MM.1S (cell line): Measurements from ENCODE around the gene SOX13.

Experiments used
- DNase-seq: peaks from one replicate; pipeline ENCODE4 v3.0.0-alpha.2; 2015
- H2AFZ ChIP-seq: fragments of 300-600 bp; sonication (generic); 2 replicates; pipeline ENCODE4 v1.6.0; 2016; ENCODE audit warnings: antibody characterized with exemption, low read length
- H3F3A ChIP-seq: fragments of 300-600 bp; sonication (generic); 2 replicates; pipeline ENCODE4 v1.6.1; 2016; ENCODE audit warnings: mild to moderate bottlenecking, antibody characterized with exemption, low read length, moderate library complexity, mixed read lengths; ENCODE audit not compliant: insufficient read depth
- H3K27ac ChIP-seq: fragments of 300-600 bp; sonication (generic); 2 replicates; pipeline ENCODE4 v1.5.1; 2016; ENCODE audit warnings: mild to moderate bottlenecking, low read length
- H3K27me3 ChIP-seq: fragments of 300-600 bp; sonication (generic); replicated peaks from 2 replicates; pipeline ENCODE4 v1.6.0; 2016; ENCODE audit warnings: low read length; ENCODE audit not compliant: insufficient read depth
- H3K36me3 ChIP-seq: fragments of 300-600 bp; sonication (generic); replicated peaks from 2 replicates; pipeline ENCODE4 v1.6.1; 2016; ENCODE audit warnings: mild to moderate bottlenecking, low read length, mixed read lengths; ENCODE audit not compliant: insufficient read depth
- H3K4me1 ChIP-seq: fragments of 300-600 bp; sonication (generic); 2 replicates; pipeline ENCODE4 v1.6.1; 2016; ENCODE audit warnings: low read length, mixed read lengths
- H3K4me2 ChIP-seq: fragments of 300-600 bp; sonication (generic); 2 replicates; pipeline ENCODE4 v1.6.0; 2016; ENCODE audit warnings: low read depth, low read length
- H3K4me3 ChIP-seq: fragments of 300-600 bp; sonication (generic); 2 replicates; pipeline ENCODE4 v1.5.1; 2016; ENCODE audit warnings: low read length, mixed read lengths
- H3K79me2 ChIP-seq: fragments of 300-600 bp; sonication (generic); 2 replicates; pipeline ENCODE4 v1.6.1; 2016; ENCODE audit warnings: mixed run types, low read length, mixed read lengths
- H3K9ac ChIP-seq: fragments of 300-600 bp; sonication (generic); 2 replicates; pipeline ENCODE4 v1.6.1; 2016; ENCODE audit warnings: low read length, mixed read lengths
- H3K9me2 ChIP-seq: fragments of 300-600 bp; sonication (generic); replicated peaks from 2 replicates; pipeline ENCODE4 v1.6.1; 2016; ENCODE audit warnings: mild to moderate bottlenecking, low read length, mixed read lengths; ENCODE audit not compliant: insufficient read depth
- H3K9me3 ChIP-seq: fragments of 300-600 bp; sonication (generic); replicated peaks from 2 replicates; pipeline ENCODE4 v1.6.1; 2016; ENCODE audit warnings: mild to moderate bottlenecking, low read length, mixed read lengths; ENCODE audit not compliant: insufficient read depth
- H4K20me1 ChIP-seq: fragments of 300-600 bp; sonication (generic); 2 replicates; pipeline ENCODE4 v1.6.1; 2016; ENCODE audit warnings: mild to moderate bottlenecking, low read length, moderate library complexity, mixed read lengths; ENCODE audit not compliant: insufficient read depth
- EZH2 ChIP-seq: fragments of 300-600 bp; sonication (generic); optimal IDR thresholded peaks from 2 replicates; pipeline ENCODE3; 2017; ENCODE audit warnings: low read depth, mild to moderate bottlenecking, antibody characterized with exemption, low read length, mixed read lengths
- EZH2phosphoT487 ChIP-seq: fragments of 300-600 bp; sonication (generic); IDR thresholded peaks from 2 replicates; pipeline ENCODE4 v1.6.1; 2018; ENCODE audit warnings: antibody characterized with exemption, low read length
- TF ChIP-seq, protein P1 (sequence below): fragments of 300-600 bp; sonication (generic); IDR thresholded peaks from 2 replicates; pipeline ENCODE4 v1.5.1; 2016; ENCODE audit warnings: antibody characterized with exemption, low read length, mixed read lengths

The SOX13 gene

GRCh38 chr1:204142032-204142974, 69.4 kb downstream of the SOX13 start:
- DNase-seq: no peak
- H3K4me1 ChIP-seq: no peaks in the 10 kb centered on the region

GRCh38 chr1:204143276-204144041, 70.5 kb downstream of the SOX13 start:
- Histone ChIP-seq H3K27ac (no peak overlapping the region), H3K4me3 (no peak overlapping the region), H3K4me2 (no peak overlapping the region), H2AFZ (no peak overlapping the region), H3K9ac (no peak overlapping the region), H3K36me3 (no peaks in the 10 kb centered on the region), H3K9me2 (no peaks in the 10 kb centered on the region), H3K79me2 (no peaks in the 10 kb centered on the region), H4K20me1 (no peaks in the 10 kb centered on the region), H3K9me3 (no peaks in the 10 kb centered on the region), H3K4me1 (no peaks in the 10 kb centered on the region), H3K27me3 (peaks cover 25% of the 10 kb centered on the region), H3F3A (no peaks in the 10 kb centered on the region)
- TF ChIP-seq EZH2phosphoT487 (no peak), EZH2 (no peak)
- TF ChIP-seq, protein P1, sequence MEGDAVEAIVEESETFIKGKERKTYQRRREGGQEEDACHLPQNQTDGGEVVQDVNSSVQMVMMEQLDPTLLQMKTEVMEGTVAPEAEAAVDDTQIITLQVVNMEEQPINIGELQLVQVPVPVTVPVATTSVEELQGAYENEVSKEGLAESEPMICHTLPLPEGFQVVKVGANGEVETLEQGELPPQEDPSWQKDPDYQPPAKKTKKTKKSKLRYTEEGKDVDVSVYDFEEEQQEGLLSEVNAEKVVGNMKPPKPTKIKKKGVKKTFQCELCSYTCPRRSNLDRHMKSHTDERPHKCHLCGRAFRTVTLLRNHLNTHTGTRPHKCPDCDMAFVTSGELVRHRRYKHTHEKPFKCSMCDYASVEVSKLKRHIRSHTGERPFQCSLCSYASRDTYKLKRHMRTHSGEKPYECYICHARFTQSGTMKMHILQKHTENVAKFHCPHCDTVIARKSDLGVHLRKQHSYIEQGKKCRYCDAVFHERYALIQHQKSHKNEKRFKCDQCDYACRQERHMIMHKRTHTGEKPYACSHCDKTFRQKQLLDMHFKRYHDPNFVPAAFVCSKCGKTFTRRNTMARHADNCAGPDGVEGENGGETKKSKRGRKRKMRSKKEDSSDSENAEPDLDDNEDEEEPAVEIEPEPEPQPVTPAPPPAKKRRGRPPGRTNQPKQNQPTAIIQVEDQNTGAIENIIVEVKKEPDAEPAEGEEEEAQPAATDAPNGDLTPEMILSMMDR: no peak
- no peak for DNase-seq

More at GRCh38 chr1:204142032-204142974, 69.4 kb downstream of the SOX13 start:
- no peak overlapping the region for H2AFZ ChIP-seq
- H3K4me2 ChIP-seq: no peak overlapping the region
- no peaks in the 10 kb centered on the region for H3K9me2 ChIP-seq
- H3K79me2 ChIP-seq: no peaks in the 10 kb centered on the region
- no peak overlapping the region for H3K9ac ChIP-seq
- H3K36me3 ChIP-seq: no peaks in the 10 kb centered on the region
- H3K27ac ChIP-seq: no peak overlapping the region
- no peaks in the 10 kb centered on the region for H3F3A ChIP-seq
- TF ChIP-seq EZH2: no peak
- TF ChIP-seq, protein P1: no peak
- no peak for TF ChIP-seq EZH2phosphoT487
- no peaks in the 10 kb centered on the region for H4K20me1 ChIP-seq
- no peaks in the 10 kb centered on the region for H3K9me3 ChIP-seq
- H3K27me3 ChIP-seq: peaks cover 25% of the 10 kb centered on the region
- no peak overlapping the region for H3K4me3 ChIP-seq

DNA sequence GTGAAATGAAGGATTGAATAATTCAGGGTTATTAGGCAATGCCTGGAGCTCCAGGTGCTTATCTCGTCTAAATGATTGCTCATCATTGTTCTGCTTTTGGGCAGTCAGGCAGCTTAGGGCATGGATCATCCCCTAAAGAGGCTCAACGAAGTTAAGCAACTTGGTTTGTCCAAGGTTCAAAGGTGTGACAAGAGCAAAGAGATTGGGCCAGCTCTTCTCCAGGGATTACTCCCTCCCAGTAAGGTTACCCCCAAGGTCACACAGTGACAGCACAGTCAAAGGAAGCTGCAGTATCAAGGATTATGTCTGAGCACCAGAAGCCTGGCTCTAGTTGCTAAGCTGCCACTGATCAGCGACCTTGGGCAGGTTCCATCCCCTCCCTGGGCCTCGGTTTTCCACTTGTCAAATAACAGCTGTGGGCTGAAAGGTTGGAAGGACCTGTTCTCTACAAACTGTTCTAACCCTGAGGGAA, 72.2 kb downstream of the SOX13 start:
- no peak overlapping the region for H3K4me2 ChIP-seq
- H3F3A ChIP-seq: no peaks in the 10 kb centered on the region
- TF ChIP-seq EZH2 (no peak), EZH2phosphoT487 (no peak)
- TF ChIP-seq, protein P1: no peak
- H3K9me3 ChIP-seq: no peaks in the 10 kb centered on the region
- H3K9ac ChIP-seq: no peak overlapping the region
- peaks cover 22% of the 10 kb centered on the region for H3K27me3 ChIP-seq
- no peaks in the 10 kb centered on the region for H3K36me3 ChIP-seq
- no peaks in the 10 kb centered on the region for H3K4me1 ChIP-seq
- H2AFZ ChIP-seq: no peak overlapping the region
- no peak overlapping the region for H3K27ac ChIP-seq
- no peaks in the 10 kb centered on the region for H3K9me2 ChIP-seq
- H3K79me2 ChIP-seq: no peaks in the 10 kb centered on the region
- no peaks in the 10 kb centered on the region for H4K20me1 ChIP-seq
- DNase-seq: no peak
- H3K4me3 ChIP-seq: no peak overlapping the region
